IPS-18c (cell line): ENCODE data around the gene FAM110D.

ENCODE experiments used
- H3K4me3 ChIP-seq: 2 replicates; pipeline ENCODE4 v1.7.0; 2013; ENCODE audit warnings: low read depth, mild to moderate bottlenecking, low read length, moderate library complexity; ENCODE audit not compliant: insufficient read depth
- H3K9me3 ChIP-seq: one replicate; pipeline ENCODE4 v1.6.1; 2013; ENCODE audit warnings: mild to moderate bottlenecking, low read length, moderate library complexity; ENCODE audit not compliant: control insufficient read depth, insufficient read depth

Gene FAM110D

DNA sequence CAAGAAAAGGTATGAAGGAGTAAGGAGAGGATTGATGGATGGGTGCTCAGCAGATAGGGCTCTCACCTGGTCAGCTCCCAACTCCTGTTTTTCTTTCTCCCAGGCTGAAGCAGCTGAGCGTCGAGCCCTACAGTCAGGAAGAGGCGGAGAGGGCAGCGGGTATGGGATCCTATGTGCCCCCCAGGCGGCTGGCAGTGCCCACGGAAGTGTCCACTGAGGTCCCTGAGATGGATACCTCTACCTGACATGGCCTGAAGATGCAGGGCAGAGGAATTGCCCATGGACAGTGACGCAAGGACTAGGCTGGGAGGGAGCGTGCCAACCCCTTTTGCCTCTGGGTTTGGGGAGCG, 11.6 kb downstream of the FAM110D start:
- Histone ChIP-seq H3K4me3 (peak overlapping the region; percentile 90), H3K9me3 (no peaks in the 10 kb centered on the region)

DNA sequence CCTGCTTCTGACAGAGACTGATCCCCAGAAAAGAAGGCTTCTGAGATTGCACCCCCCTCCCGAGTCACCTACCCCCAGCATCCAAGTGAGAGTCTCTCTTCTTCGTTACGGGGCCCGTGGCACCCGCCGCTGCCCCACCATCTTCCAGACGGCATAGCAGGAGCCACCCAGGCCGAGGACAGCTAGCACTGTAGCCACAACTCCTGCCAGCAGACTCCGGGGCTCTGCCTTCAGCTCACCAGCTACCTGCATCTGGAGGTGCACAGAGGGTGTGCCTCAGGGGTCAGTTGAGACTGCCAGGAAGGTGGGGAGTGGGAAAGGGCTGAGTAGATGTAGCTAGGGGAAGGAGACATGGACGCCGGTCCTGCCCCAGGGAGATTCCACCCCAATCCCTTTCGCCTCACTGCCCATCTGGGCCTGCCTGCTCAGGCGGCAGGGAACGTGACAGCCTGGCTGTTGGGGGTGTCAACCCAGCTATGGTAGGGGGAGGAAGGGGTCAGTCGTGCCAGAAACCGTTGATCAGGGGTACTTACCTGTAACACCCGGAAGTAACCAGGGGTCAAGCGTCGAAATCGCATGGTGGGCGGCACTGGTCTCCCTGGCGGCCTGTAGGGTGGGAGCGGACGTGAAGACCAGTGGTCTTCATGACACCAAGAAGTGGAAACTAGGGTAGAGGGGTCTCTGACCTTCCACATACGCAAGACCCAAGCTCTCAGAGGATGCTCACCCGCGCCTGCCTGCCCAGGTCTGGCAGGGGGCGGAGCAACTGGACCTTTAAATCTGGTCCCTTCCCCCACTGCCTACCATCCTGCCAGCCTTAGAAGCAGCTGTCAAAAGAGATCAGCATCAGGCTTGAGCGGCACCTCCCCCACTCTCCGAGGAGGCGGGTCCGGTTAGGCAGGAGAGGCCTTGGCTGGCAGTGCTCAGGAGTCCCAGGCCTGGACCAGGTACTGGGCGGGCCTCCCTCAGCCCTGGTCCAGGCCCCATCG, 12.5 kb downstream of the FAM110D start, which contains the start of gene ZNF593OS:
TSS of gene ZNF593OS (minus strand) at position 749 of the 989 bp plus-strand sequence. CDS start at position 578, 171 bp downstream.
- no peaks in the 10 kb centered on the region for H3K9me3 ChIP-seq

DNA sequence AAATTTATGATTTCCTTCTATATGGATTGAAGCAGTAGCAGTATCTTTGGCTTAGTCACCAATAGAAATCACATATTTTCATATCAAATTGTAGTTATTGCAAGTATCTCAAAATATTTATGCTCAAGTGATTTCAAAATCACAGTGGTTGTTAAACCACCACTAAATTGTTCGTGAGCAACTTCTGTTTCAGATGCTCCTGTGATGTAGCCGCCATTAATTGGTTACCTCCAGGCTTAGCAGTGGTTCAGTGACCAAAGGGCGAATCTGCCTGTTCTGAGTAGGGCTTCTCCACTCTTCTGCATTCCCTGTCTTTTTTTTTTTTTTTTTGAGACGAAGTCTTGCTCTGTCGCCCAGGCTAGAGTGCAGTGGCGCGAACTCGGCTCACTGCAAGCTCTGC, 16.5 kb downstream of the FAM110D start:
- Histone ChIP-seq H3K4me3 (no peak overlapping the region), H3K9me3 (no peaks in the 10 kb centered on the region)

More for the DNA sequence above, 12.5 kb downstream of the FAM110D start, which contains the start of gene ZNF593OS:
- peak within 1 kb of the TSS; percentile 90; the same call in 1 of the 2 replicates for H3K4me3 ChIP-seq

DNA sequence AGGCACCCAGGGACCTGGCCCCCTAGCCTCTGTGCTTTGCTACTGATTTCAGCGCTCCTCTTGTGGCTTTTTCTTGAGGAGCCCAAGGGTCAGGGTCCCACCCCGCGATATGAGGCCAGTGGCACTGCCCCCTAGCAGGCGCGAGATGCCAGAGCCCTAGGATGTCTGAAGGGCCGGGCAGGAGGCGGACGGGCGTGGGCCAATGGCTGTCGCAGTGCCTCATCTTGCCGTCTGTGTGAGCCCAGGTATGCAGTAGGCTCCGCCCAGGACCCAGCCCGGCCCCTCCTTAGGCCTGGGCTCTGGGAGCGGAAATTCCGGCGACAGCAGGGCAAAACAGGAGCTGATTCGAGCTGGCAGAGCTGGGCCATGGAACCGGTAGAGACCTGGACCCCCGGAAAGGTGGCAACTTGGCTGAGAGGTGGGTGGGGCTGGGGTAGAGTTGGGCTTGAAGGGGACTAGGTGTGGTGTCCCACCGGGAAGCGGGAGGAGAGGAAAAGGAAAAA, 18.4 kb downstream of the FAM110D start, which contains the start of gene CNKSR1:
TSS of gene CNKSR1 (plus strand) at position 310 of the 503 bp plus-strand sequence. CDS start at position 367, 57 bp downstream.
- Histone ChIP-seq H3K4me3 (peak within 1 kb of the TSS; percentile 52), H3K9me3 (no peaks in the 10 kb centered on the region)

DNA sequence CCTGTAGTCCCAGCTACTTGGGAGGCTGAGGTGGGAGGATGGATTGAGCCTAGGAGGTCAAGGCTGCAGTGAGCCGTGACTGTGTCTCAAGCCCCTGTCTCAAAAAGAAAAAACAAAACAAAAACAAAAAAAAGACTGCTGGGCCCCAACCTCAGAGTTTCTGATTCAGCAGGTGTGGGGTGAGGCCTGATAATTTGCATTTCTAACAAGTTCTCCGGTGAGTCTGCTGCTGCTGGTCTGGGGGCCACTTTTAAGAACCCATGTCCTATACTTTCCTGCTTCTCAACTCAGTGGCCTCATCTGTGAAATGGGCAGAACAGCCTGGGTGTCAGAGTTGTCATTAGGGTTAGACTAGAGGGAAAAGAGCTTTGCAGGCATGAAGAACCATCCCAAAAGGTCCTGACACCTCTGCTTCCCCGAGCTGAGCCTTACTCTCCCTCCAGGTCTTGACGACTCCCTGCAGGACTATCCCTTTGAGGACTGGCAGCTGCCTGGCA, 21.2 kb downstream of the FAM110D start:
- H3K9me3 ChIP-seq = no peaks in the 10 kb centered on the region
- H3K4me3 ChIP-seq = no peak overlapping the region

DNA sequence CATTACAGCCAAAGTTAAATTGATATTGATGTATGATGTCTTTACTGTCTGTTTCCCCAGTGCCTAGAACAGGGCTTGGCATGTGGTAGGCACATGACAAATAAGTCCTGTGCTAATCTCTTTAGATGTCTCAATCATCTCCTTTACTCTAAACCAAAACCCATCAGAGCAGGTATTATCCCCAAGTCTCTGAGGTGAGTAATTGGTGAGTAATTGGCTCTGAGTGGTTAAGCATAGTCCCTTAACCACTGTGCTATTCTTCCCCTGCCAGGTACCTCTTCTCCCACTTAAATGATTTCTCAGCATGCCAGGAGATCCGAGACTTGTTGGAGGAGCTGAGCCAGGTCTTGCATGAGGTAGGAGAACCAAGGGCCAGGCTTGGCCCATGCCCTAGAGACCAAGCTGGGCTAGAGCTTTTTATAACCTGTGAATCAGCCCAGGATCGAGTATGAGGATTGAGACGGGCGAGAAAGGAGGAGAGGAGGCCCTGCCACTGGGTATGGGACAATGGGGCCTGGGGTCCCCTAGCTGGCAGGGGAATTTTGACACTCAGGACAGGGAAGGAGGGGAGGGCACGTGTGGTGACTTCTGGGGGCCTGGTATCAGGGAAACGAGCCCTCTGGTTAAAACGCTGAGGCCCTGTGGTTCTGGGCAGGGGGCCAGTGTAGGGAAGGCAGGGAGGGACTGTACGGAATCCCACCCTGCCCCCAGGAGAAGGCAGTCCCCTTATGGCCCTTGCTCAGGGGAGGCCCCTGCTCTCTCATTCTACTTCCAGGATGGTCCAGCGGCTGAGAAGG, 22.9 kb downstream of the FAM110D start:
- Histone ChIP-seq H3K4me3 (no peak overlapping the region), H3K9me3 (no peaks in the 10 kb centered on the region)

DNA sequence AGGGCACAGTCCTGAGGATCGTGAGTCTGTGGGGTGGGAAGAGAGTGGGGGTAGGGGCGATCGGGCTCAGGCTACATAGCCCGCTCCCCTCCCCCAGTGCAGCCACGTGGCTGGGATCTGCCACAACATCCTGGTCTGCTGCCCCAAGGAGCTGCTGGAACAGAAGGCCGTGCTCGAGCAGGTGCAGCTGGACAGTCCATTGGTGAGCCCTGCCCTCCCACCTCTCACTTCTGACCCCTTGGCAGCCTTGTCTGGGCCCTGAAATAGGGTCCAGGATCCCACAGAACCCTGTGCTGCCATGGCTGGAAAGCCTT, 23.5 kb downstream of the FAM110D start:
- Histone ChIP-seq H3K9me3 (no peaks in the 10 kb centered on the region), H3K4me3 (no peak overlapping the region)

DNA sequence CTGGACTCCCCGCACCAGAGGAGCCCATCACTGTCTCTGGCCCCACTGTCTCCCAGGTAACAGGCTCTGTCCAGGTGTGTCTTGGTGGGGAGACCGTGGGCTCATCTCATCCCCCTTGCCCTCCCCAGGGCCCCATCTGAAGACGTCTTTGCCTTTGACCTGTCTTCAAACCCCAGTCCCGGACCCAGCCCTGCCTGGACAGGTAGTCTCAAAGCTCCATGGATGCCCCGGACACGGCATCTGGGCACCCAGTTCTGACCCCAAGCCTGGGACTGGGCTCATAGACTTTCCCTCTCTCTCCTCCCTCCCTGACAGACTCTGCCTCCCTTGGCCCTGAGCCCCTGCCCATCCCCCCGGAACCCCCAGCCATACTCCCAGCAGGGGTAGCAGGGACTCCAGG, 25.2 kb downstream of the FAM110D start:
- Histone ChIP-seq H3K4me3 (no peak overlapping the region), H3K9me3 (no peaks in the 10 kb centered on the region)

DNA sequence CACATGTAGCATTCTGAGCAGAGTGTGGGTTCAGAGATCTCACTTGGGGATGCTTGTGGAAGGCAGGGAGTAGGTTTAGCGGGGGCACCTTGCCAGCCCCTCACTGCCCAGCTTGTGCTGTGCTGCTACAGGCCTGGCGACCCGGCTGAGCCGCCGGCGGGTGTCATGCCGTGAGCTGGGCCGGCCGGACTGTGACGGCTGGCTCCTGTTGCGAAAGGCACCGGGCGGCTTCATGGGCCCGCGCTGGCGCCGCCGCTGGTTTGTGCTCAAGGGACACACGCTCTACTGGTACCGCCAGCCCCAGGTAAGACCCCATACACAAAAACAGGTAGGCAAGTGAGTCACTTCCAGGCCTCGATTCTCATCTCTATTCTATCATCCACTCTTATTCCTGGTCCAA, 26.0 kb downstream of the FAM110D start:
- Histone ChIP-seq H3K9me3 (no peaks in the 10 kb centered on the region), H3K4me3 (no peak overlapping the region)

DNA sequence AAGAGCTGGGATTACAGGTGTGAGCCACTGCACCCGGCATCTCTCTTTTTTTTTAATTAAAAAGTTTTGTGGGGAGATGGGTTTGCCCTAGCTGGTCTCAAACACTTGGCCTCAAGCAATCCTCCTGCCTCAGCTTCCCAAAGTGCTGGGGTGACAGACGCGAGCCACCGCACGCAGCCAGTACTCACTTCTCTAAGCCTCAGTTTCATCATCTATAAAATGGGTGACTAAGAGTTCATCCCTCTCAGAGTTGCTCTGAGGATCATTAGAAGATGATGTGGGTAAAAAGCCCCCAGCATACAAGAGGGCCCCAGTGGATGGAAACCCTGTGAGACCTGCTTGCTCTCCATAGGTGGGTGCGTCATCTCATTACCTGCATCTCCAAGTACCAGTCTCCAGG, 29.0 kb downstream of the FAM110D start:
- no peak overlapping the region for H3K4me3 ChIP-seq

DNA sequence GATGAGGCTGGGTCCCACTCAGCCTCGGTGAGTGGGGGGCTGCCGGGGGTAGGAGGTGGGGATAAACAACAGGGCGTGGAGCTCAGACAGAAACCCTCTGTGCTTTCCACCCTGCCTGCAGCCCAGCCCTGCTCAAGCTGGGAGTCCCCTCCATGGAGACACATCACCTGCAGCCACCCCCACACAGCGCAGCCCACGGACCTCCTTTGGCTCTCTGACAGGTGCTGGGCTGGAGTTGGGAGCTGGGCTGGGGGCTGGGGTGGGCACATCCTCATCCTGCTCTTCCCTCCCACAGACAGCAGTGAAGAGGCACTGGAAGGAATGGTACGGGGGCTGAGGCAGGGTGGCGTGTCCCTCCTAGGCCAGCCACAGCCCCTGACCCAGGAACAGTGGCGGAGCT, 29.6 kb downstream of the FAM110D start:
- Histone ChIP-seq H3K9me3 (no peaks in the 10 kb centered on the region), H3K4me3 (no peak overlapping the region)

More for the DNA sequence above, 29.0 kb downstream of the FAM110D start:
- H3K9me3 ChIP-seq = no peaks in the 10 kb centered on the region

DNA sequence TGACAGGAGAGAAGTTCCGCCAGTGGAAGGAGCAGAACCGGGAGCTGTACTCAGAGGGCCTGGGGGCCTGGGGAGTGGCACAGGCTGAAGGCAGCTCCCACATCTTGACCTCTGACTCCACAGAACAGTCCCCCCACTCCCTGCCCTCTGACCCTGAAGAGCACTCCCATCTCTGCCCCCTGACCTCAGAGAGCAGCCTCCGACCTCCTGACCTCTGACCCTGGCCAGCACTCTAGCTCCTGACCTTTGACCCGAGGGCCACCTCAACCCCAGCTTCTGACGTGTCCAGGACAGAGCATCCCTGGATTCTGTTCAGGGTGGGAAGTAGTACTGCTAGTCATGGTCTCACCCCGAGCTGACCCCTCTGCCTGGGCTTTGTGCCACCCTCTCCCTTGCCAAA, 30.5 kb downstream of the FAM110D start:
- no peaks in the 10 kb centered on the region for H3K9me3 ChIP-seq
- H3K4me3 ChIP-seq = no peak overlapping the region

DNA sequence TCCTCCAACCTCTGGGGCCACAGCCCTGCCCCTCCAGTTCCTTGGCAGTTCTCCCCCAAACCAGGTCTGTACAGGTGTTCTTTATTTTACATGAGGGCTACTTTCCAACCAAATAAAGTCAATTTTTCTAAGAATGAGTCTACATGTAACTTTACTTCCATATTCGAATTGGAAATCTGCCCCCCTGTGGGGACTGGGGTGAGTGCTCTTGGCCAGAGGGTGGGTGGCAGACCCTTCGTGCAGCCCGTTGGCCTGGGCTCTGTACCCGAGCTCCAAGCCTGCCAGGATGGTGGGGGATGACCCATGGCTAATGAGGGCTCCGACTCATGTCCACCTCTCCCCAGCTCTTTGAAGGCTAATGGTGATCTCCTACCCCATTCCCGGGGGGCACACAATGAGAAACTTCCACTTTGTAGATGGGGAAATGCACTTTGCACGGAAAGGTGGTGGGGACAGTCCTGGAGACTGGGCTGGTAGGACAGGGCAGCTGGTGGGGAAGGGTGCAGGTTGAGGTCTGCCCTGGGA, 30.9 kb downstream of the FAM110D start:
- no peak overlapping the region for H3K4me3 ChIP-seq
- no peaks in the 10 kb centered on the region for H3K9me3 ChIP-seq

DNA sequence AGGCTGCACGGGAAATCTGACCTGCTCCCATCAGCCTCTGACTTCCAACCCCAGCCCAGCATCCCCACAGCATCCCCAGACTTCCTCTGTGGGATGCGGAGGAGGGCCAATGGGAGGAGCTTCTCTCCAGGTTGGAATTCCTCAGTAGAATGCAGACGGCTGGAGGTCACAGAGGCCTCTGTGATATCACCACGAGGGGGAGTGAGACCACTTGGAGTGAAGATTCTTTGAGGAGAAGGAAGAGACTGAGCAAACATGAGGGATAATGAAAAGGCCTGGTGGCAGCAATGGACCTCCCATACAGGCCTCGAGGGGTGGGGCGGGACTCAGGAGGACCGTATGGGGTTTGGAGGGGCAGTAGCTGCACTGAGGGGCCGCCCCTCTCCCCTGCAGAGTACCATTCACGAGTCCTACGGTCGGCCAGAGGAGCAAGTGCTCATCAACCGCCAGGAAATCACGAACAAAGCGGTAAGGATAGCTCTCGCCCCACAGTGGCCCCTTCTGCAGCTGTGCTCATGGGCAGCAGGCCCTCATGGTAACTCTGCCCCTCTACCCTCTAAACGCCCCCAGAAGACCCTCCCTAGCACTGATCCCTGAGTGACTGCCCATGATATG, 31.6 kb downstream of the FAM110D start, which contains the start of gene CATSPER4:
TSS of gene CATSPER4 (plus strand) at position 230 of the 615 bp plus-strand sequence. CDS start at position 256, 26 bp downstream.
- H3K4me3 ChIP-seq = peak within 1 kb of the TSS; percentile 11; the same call in 1 of the 2 replicates
- H3K9me3 ChIP-seq = no peaks in the 10 kb centered on the region

DNA sequence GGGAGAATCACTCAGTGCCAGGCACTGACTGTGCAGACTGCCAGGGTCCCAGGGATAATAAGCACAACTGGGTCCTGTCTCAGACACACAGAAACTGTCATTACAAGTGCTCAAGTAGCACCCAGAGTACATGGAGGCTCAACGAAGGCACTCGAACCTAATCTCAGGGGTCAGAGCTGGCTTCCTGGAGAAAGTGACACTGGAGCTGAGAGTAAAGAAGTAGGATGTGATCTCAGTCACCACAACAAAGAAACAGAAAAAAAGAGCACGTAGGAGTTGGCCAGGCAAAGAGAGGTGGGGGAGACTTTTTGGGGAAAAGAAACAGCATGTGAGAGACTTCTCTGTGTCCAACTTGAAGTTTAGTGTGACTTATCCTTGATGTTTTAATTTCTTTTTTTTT, 32.9 kb downstream of the FAM110D start:
- H3K9me3 ChIP-seq = no peaks in the 10 kb centered on the region
- H3K4me3 ChIP-seq = no peak overlapping the region

DNA sequence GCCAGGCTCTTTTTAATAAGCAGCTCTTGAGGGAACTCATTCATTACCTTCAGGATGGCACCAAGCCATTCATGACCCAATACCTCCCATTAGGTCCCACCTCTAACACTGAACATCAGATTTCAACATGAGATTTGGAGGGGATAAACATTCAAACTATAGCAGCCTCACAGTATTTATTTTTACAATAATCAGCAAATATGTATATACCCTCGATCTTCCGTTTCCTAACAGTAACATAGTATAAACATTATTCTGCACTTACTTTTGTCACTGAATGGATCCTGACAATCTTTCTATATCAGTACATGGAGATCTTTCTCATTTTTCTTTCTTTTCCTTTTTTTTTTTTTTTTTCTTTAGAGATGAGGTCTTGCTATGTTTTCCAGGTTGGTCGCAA, 36.9 kb downstream of the FAM110D start:
- H3K9me3 ChIP-seq = no peaks in the 10 kb centered on the region
- no peak overlapping the region for H3K4me3 ChIP-seq

DNA sequence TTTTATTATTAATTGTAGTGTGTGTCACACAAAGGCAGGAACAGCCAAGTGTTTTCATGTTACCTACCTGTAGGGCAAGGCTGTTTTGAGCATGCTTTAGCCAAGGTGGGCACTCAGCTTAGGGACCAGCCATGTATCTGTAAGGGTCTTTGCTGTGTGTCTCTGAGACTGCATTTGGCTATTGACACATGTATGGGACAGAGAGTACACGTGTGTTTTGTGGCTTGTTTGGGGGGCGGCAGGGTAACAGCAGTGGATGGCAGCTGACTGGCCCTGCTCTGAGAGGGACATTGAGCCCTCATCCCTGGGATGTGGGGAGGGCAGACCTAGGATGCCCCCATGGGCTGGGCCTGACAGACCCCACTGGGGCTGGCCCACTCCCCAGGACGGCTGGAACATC, 38.4 kb downstream of the FAM110D start:
- Histone ChIP-seq H3K4me3 (no peak overlapping the region), H3K9me3 (no peaks in the 10 kb centered on the region)
